Femur (tissue), 1 donor: ENCODE data around the gene TTC9.

ENCODE experiments used
- DNase-seq: peaks from one replicate; pipeline ENCODE4 v3.0.0-alpha.2; 2017

The TTC9 gene

GRCh38 chr14:70641548-70642302, at the start of gene TTC9:
TSS of gene TTC9 (plus strand) at chr14:70641916. CDS start at chr14:70642130, 214 bp downstream.
- DNase-seq: peak; percentile 40

GRCh38 chr14:70594461-70594860, 47.3 kb upstream of the TTC9 start:
- no peak for DNase-seq

- DNase-seq: no peak
Measured at GRCh38 chr14:70595443-70596185, 46.1 kb upstream of the TTC9 start.

- DNase-seq: no peak
Measured at GRCh38 chr14:70597731-70598130, 44.0 kb upstream of the TTC9 start.

- DNase-seq: no peak
Measured at GRCh38 chr14:70599345-70599744, 42.4 kb upstream of the TTC9 start.

- DNase-seq: peak; percentile 97
Measured at GRCh38 chr14:70600382-70601157, 41.1 kb upstream of the TTC9 start, which contains the start of gene MED6. TSS of gene MED6 (minus strand) at chr14:70600655. CDS start at chr14:70600637, 18 bp downstream.

- no peak for DNase-seq
Measured at GRCh38 chr14:70601162-70601561, 40.6 kb upstream of the TTC9 start.

- no peak for DNase-seq
Measured at GRCh38 chr14:70602254-70602653, 39.5 kb upstream of the TTC9 start.

- DNase-seq: no peak
Measured at GRCh38 chr14:70611216-70611615, 30.5 kb upstream of the TTC9 start.

- no peak for DNase-seq
Measured at GRCh38 chr14:70616646-70617045, 25.1 kb upstream of the TTC9 start.

GRCh38 chr14:70618314-70618713, 23.4 kb upstream of the TTC9 start:
- DNase-seq: no peak

GRCh38 chr14:70619708-70620107, 22.0 kb upstream of the TTC9 start:
- no peak for DNase-seq

- DNase-seq: no peak
Measured at GRCh38 chr14:70622111-70622712, 19.5 kb upstream of the TTC9 start.

GRCh38 chr14:70624972-70625371, 16.7 kb upstream of the TTC9 start:
- DNase-seq: no peak

GRCh38 chr14:70631948-70632347, 9.8 kb upstream of the TTC9 start:
- no peak for DNase-seq

GRCh38 chr14:70635971-70636595, 5.6 kb upstream of the TTC9 start:
- no peak for DNase-seq

GRCh38 chr14:70638416-70638815, 3.3 kb upstream of the TTC9 start:
- DNase-seq: no peak

- peak; percentile 43 for DNase-seq
Measured at GRCh38 chr14:70640938-70641547, 673 bp upstream of the TTC9 start.

GRCh38 chr14:70642303-70643235, 853 bp downstream of the TTC9 start:
- DNase-seq: no peak

GRCh38 chr14:70643967-70644366, 2.3 kb downstream of the TTC9 start:
- no peak for DNase-seq

GRCh38 chr14:70645892-70646291, 4.2 kb downstream of the TTC9 start:
- DNase-seq: no peak
